ENCODE measurements around the gene SPPL2A.

DNA sequence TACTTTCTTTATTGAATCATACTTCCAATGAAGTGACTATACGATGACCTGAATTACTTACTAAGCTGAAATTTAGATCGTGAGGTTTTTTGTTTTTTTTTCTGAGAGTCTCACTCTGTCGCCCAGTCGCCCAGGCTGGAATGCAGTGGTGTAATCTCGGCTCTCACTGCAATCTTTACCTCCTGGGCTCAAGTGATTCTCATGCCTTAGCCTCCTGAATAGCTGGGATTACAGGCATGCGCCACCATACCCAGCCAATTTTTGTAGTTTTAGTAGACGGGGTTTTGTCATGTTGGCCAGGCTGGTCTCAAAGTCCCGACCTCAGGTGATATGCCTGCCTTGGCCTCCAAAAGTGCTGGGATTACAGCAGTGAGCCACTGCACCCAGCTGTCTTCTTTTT lies 28.7 kb downstream of the SPPL2A start:
- TF ChIP-seq, protein P1, sequence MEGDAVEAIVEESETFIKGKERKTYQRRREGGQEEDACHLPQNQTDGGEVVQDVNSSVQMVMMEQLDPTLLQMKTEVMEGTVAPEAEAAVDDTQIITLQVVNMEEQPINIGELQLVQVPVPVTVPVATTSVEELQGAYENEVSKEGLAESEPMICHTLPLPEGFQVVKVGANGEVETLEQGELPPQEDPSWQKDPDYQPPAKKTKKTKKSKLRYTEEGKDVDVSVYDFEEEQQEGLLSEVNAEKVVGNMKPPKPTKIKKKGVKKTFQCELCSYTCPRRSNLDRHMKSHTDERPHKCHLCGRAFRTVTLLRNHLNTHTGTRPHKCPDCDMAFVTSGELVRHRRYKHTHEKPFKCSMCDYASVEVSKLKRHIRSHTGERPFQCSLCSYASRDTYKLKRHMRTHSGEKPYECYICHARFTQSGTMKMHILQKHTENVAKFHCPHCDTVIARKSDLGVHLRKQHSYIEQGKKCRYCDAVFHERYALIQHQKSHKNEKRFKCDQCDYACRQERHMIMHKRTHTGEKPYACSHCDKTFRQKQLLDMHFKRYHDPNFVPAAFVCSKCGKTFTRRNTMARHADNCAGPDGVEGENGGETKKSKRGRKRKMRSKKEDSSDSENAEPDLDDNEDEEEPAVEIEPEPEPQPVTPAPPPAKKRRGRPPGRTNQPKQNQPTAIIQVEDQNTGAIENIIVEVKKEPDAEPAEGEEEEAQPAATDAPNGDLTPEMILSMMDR (IDR thresholded peaks at IDR 0.05; ENCODE audit: poor library complexity), result no peak
- TF ChIP-seq EZH2 (IDR thresholded peaks at IDR 0.05; ENCODE audit: borderline replicate concordance), result no peak
